HEK293 (cell line): ENCODE results near the gene TNS1.

Experiments used
- CTCF ChIA-PET: fragments of 350-600 bp; formaldehyde crosslinking; extraction: SDS; loops from one replicate; lab custom pipeline; 2021; ENCODE audit warnings: antibody characterized with exemption; lab: Yijun Ruan, JAX
- POLR2A ChIA-PET: fragments of 300-600 bp; formaldehyde crosslinking; extraction: SDS; loops from one replicate; lab custom pipeline; 2020; ENCODE audit warnings: antibody characterized with exemption, inconsistent platforms; lab: Yijun Ruan, JAX
- H3K27ac ChIP-seq: fragments of 200-500 bp; sonication (Bioruptor generic); 2 replicates; pipeline ENCODE4 v1.5.1; 2014; ENCODE audit warnings: low read depth, low read length, control low read depth, inconsistent platforms; ENCODE audit errors: extremely low read depth
- H3K36me3 ChIP-seq, 2 experiments: fragments of 200-500 bp in 1 of 2; sonication (Bioruptor generic) in 1 of 2; 1 replicate in 1 of 2; 2 replicates in 1 of 2; pipeline ENCODE4 v1.5.1; 2014 to 2017; ENCODE audit warnings: inconsistent platforms in 2 of 2, low read length in 2 of 2; ENCODE audit not compliant: control insufficient read depth in 2 of 2, insufficient read depth in 1 of 2
- H3K4me1 ChIP-seq: fragments of 200-500 bp; sonication (Bioruptor generic); 2 replicates; pipeline ENCODE4 v1.5.1; 2014; ENCODE audit warnings: mild to moderate bottlenecking, low read length, inconsistent platforms; ENCODE audit not compliant: control insufficient read depth, insufficient read depth
- H3K4me3 ChIP-seq: 2 replicates; pipeline ENCODE4 v1.5.1; 2011; ENCODE audit warnings: low read depth, mild to moderate bottlenecking, control low read depth, low read length, moderate library complexity
- H3K9me3 ChIP-seq: fragments of 200-500 bp; sonication (Bioruptor generic); 2 replicates; pipeline ENCODE4 v1.5.1; 2014; ENCODE audit warnings: low read depth, low read length, inconsistent platforms; ENCODE audit not compliant: control insufficient read depth, insufficient read depth
- BCL11A ChIP-seq: fragments of 450-650 bp; formaldehyde crosslinking; IDR thresholded peaks from 2 replicates; pipeline ENCODE4 v1.5.1; 2016; ENCODE audit warnings: low read depth, missing biosample characterization, missing genetic modification characterization
- HOXC10 ChIP-seq: sonication (generic); formaldehyde crosslinking; IDR thresholded peaks from 2 replicates; pipeline ENCODE4 v1.8.1; 2023; ENCODE audit warnings: mild to moderate bottlenecking, missing genetic modification reagents
- SCRT2 ChIP-seq: fragments of 450-650 bp; formaldehyde crosslinking; IDR thresholded peaks from 2 replicates; pipeline ENCODE4 v1.5.1; 2016; ENCODE audit warnings: missing biosample characterization, missing genetic modification characterization
- TRIM28 ChIP-seq: IDR thresholded peaks from 2 replicates; pipeline ENCODE4 v1.6.1; 2011; ENCODE audit warnings: low read length, control low read depth, borderline replicate concordance
- YY2 ChIP-seq: fragments of 450-650 bp; formaldehyde crosslinking; IDR thresholded peaks from 2 replicates; pipeline ENCODE4 v1.5.1; 2016; ENCODE audit warnings: missing biosample characterization, missing genetic modification characterization
- ZBTB7A ChIP-seq: fragments of 450-650 bp; formaldehyde crosslinking; IDR thresholded peaks from 2 replicates; pipeline ENCODE4 v1.5.1; 2016; ENCODE audit warnings: low read depth, missing biosample characterization, missing genetic modification characterization
- ZNF132 ChIP-seq: fragments of 450-650 bp; formaldehyde crosslinking; IDR thresholded peaks from 2 replicates; pipeline ENCODE4 v1.5.1; 2017; ENCODE audit warnings: missing biosample characterization, missing genetic modification characterization, borderline replicate concordance
- ZNF174 ChIP-seq: fragments of 450-650 bp; formaldehyde crosslinking; IDR thresholded peaks from 2 replicates; pipeline ENCODE4 v1.5.0; 2017; ENCODE audit warnings: missing biosample characterization, mild to moderate bottlenecking, missing genetic modification characterization
- ZNF2 ChIP-seq: fragments of 450-650 bp; formaldehyde crosslinking; IDR thresholded peaks from 2 replicates; pipeline ENCODE4 v1.5.1; 2016; ENCODE audit warnings: missing biosample characterization, missing genetic modification characterization
- ZNF513 ChIP-seq: fragments of 450-650 bp; IDR thresholded peaks from 2 replicates; pipeline ENCODE4 v1.5.1; 2018; ENCODE audit warnings: missing biosample characterization, missing genetic modification characterization
- ZNF514 ChIP-seq: fragments of 450-650 bp; formaldehyde crosslinking; IDR thresholded peaks from 2 replicates; pipeline ENCODE4 v1.5.1; 2016; ENCODE audit warnings: missing biosample characterization, missing genetic modification characterization
- ZNF596 ChIP-seq: fragments of 450-650 bp; IDR thresholded peaks from 2 replicates; pipeline ENCODE4 v1.5.0; 2018; ENCODE audit warnings: missing biosample characterization, mild to moderate bottlenecking, missing genetic modification characterization, moderate library complexity
- ZNF624 ChIP-seq: fragments of 450-650 bp; formaldehyde crosslinking; IDR thresholded peaks from 2 replicates; pipeline ENCODE4 v1.5.1; 2017; ENCODE audit warnings: missing biosample characterization, missing genetic modification characterization
- ZNF660 ChIP-seq: fragments of 450-650 bp; IDR thresholded peaks from 2 replicates; pipeline ENCODE4 v1.5.1; 2018; ENCODE audit warnings: missing biosample characterization, mild to moderate bottlenecking, missing genetic modification characterization
- ZNF670 ChIP-seq: fragments of 450-650 bp; formaldehyde crosslinking; IDR thresholded peaks from 2 replicates; pipeline ENCODE4 v1.5.1; 2016; ENCODE audit warnings: missing biosample characterization, missing genetic modification characterization, low read depth
- TF ChIP-seq, protein P1 (sequence below): fragments of 450-650 bp; formaldehyde crosslinking; IDR thresholded peaks from 2 replicates; pipeline ENCODE4 v1.5.1; 2016; ENCODE audit warnings: missing biosample characterization, missing genetic modification characterization
- TF ChIP-seq, protein P2 (sequence below): fragments of 450-650 bp; formaldehyde crosslinking; IDR thresholded peaks from 2 replicates; pipeline ENCODE4 v1.5.1; 2016; ENCODE audit warnings: missing biosample characterization, missing genetic modification characterization

Gene TNS1

GRCh38 chr2:217948897-217949296, 53.9 kb downstream of the TNS1 start:
- no peak for TF ChIP-seq ZNF514 (tag by site-specific recombination)
- no peak for TF ChIP-seq ZNF670 (tag by site-specific recombination)
- no peak for TF ChIP-seq ZNF174 (tag by site-specific recombination)
- no peak for TF ChIP-seq YY2 (tag by site-specific recombination)
- TF ChIP-seq ZNF2 (tag by site-specific recombination) = no peak
- no peak for TF ChIP-seq ZNF596 (tag by site-specific recombination)
- no peak for TF ChIP-seq ZBTB7A (tag by site-specific recombination)
- no peak overlapping the region for H3K27ac ChIP-seq
- no peak overlapping the region for H3K4me3 ChIP-seq
- CTCF ChIA-PET = interaction anchor here (0.7 to 2.6 kb wide), 6 partner anchors 11 to 162 kb away, joined by 3 to 11 read pairs (median 4); no protein-coding TSS in a partner anchor
- no peaks in the 10 kb centered on the region for H3K36me3 ChIP-seq
- POLR2A ChIA-PET = no interaction called here
- H3K4me1 ChIP-seq = no peaks in the 10 kb centered on the region; the same call in 1 of the 2 replicates
- no peaks in the 10 kb centered on the region for H3K9me3 ChIP-seq

DNA sequence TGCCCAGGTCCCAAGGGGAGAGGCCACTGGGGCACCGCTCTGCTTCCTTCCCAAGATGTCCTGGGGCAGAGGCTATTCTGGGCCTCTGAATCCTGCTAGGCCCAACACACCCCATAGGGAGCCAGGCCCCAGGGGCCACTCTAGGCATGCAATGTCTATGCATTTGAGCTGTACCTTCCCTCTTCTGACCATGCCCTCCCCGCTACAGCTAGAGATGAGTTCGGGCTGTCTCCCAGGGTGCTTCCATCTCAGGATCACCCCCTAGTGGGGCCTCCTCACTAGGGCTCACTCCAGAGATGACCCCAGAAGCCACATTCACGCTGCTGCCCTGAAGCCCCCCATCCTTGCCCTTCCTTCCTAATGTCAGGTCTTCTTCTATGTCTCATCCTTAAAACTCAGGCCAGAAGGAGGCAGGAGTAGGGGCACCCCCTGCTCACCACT, 54.4 kb downstream of the TNS1 start:
- H3K4me1 ChIP-seq = peaks cover 4% of the 10 kb centered on the region
- ChIA-PET CTCF (interaction anchor here (0.7 to 2.6 kb wide), 7 partner anchors 15 to 163 kb away, joined by 3 to 11 read pairs (median 4); no protein-coding TSS in a partner anchor), POLR2A (no interaction called here)
- no peaks in the 10 kb centered on the region for H3K9me3 ChIP-seq
- no peak overlapping the region for H3K4me3 ChIP-seq
- no peak overlapping the region for H3K27ac ChIP-seq
- TF ChIP-seq, protein P1, sequence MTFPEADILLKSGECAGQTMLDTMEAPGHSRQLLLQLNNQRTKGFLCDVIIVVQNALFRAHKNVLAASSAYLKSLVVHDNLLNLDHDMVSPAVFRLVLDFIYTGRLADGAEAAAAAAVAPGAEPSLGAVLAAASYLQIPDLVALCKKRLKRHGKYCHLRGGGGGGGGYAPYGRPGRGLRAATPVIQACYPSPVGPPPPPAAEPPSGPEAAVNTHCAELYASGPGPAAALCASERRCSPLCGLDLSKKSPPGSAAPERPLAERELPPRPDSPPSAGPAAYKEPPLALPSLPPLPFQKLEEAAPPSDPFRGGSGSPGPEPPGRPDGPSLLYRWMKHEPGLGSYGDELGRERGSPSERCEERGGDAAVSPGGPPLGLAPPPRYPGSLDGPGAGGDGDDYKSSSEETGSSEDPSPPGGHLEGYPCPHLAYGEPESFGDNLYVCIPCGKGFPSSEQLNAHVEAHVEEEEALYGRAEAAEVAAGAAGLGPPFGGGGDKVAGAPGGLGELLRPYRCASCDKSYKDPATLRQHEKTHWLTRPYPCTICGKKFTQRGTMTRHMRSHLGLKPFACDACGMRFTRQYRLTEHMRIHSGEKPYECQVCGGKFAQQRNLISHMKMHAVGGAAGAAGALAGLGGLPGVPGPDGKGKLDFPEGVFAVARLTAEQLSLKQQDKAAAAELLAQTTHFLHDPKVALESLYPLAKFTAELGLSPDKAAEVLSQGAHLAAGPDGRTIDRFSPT (tag by site-specific recombination) = no peak
- no peaks in the 10 kb centered on the region for H3K36me3 ChIP-seq

- H3K4me1 ChIP-seq = peaks cover 4% of the 10 kb centered on the region
These were observed 55.1 kb downstream of the TNS1 start for GRCh38 chr2:217947383-217948350.

More at GRCh38 chr2:217947383-217948350, 55.1 kb downstream of the TNS1 start:
- ChIA-PET POLR2A (no interaction called here), CTCF (interaction anchor here (0.5 to 2.6 kb wide), 10 partner anchors 28 to 220 kb away, joined by 3 to 11 read pairs (median 3); no protein-coding TSS in a partner anchor)
- H3K4me3 ChIP-seq = no peak overlapping the region
- no peak overlapping the region for H3K27ac ChIP-seq
- H3K36me3 ChIP-seq = no peaks in the 10 kb centered on the region
- H3K9me3 ChIP-seq = no peaks in the 10 kb centered on the region
- TF ChIP-seq ZNF624 (tag by site-specific recombination) (no peak), ZNF132 (tag by site-specific recombination) (no peak), ZNF660 (tag by site-specific recombination) (no peak), BCL11A (no peak), ZNF513 (tag by site-specific recombination) (no peak), TRIM28 (no peak), SCRT2 (no peak), ZNF596 (tag by site-specific recombination) (no peak), HOXC10 (CRISPR knock-in tag) (no peak)
- TF ChIP-seq, protein P1 (tag by site-specific recombination) = no peak
- TF ChIP-seq, protein P2, sequence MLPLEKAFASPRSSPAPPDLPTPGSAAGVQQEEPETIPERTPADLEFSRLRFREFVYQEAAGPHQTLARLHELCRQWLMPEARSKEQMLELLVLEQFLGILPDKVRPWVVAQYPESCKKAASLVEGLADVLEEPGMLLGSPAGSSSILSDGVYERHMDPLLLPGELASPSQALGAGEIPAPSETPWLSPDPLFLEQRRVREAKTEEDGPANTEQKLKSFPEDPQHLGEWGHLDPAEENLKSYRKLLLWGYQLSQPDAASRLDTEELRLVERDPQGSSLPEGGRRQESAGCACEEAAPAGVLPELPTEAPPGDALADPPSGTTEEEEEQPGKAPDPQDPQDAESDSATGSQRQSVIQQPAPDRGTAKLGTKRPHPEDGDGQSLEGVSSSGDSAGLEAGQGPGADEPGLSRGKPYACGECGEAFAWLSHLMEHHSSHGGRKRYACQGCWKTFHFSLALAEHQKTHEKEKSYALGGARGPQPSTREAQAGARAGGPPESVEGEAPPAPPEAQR (tag by site-specific recombination) = no peak
- TF ChIP-seq, all 188 proteins: peak for 0
